Measurements from ENCODE around the gene PRSS57.

Gene PRSS57

GRCh38 chr19:648904-649801 lies 46.1 kb downstream of the PRSS57 start:
- DNase-seq = peak; percentile 1

GRCh38 chr19:648305-648704 lies 46.9 kb downstream of the PRSS57 start:
- DNase-seq = peak; percentile 1

- peak; percentile 1 for DNase-seq
These were observed 47.5 kb downstream of the PRSS57 start for GRCh38 chr19:647566-648284.

GRCh38 chr19:646779-647565 lies 48.3 kb downstream of the PRSS57 start:
- no peak for DNase-seq

- DNase-seq = no peak
These were observed 49.1 kb downstream of the PRSS57 start for GRCh38 chr19:645912-646778.

GRCh38 chr19:644789-645188 lies 50.5 kb downstream of the PRSS57 start:
- DNase-seq = no peak

GRCh38 chr19:644363-644762 lies 50.9 kb downstream of the PRSS57 start:
- no peak for DNase-seq

- DNase-seq = no peak
These were observed 51.5 kb downstream of the PRSS57 start for GRCh38 chr19:643736-644135.

GRCh38 chr19:642767-643727 lies 52.2 kb downstream of the PRSS57 start:
- DNase-seq = no peak

- DNase-seq = no peak
These were observed 53.5 kb downstream of the PRSS57 start for GRCh38 chr19:641702-642101.

GRCh38 chr19:640606-641189 lies 54.6 kb downstream of the PRSS57 start:
- DNase-seq = no peak

GRCh38 chr19:640161-640558 lies 55.1 kb downstream of the PRSS57 start:
- no peak for DNase-seq

GRCh38 chr19:639253-640160 lies 55.7 kb downstream of the PRSS57 start, which contains the start of gene FGF22:
Gene FGF22 (plus strand): TSS chr19:639879. CDS start chr19:639926, 47 bp downstream.
- peak; percentile 99 for DNase-seq

- no peak for DNase-seq
These were observed 56.4 kb downstream of the PRSS57 start for GRCh38 chr19:638906-639252.

Measured in CD4-positive, alpha-beta T cell treated with Interleukin-6 for 4 hours (primary cell).